ENCODE measurements around the gene SLCO3A1.

SLCO3A1 gene

DNA sequence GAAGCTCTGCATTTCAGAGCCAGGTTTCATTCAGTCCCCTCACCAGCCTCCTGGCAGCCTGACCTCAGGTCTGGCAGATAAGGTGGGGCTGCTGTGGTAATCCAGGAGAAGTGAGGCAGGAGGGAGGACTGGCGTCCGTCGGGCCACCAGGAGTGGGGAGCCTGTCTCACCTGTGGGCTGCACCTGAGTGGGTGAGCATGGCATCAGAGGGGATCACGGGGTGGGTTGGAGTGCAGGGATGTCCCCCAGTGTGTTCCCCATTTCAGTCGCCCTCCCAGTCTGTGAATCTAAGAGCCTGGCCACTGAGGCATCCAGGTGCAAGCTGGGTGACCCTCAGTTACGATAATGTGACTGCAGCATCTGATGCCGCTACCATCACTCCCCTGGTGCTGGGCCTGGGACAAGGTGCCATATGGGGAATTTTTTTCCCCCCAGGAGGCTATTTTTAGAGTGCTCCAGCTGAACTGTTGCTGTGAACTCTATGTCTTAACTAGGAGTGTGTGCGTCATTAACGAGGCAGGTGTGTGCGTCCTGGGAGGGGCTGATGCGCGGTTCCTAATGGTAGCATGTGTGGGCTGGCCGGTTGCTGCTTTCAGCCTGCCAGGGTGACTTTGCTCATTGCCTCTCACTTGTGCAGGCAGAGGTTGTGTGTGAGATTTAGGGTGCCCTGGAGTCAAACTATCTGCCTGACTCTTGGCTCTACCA, 165.2 kb downstream of the SLCO3A1 start:
- H3K9me3 ChIP-seq (ENCODE audit: insufficient read depth, low read depth, low read length): no peaks in the 10 kb centered on the region
- no peak overlapping the region for H3K9ac ChIP-seq (ENCODE audit: low read depth, low read length)
- H3K27ac ChIP-seq (ENCODE audit: low read length): no peak overlapping the region
- H3K4me3 ChIP-seq (ENCODE audit: low read length): no peak overlapping the region
- no peaks in the 10 kb centered on the region for H3K27me3 ChIP-seq (ENCODE audit: insufficient read depth, low read length)
- H3K4me1 ChIP-seq (ENCODE audit: insufficient read depth, low read length): peaks cover 7% of the 10 kb centered on the region
- no peaks in the 10 kb centered on the region for H3K36me3 ChIP-seq (ENCODE audit: insufficient read depth, low read depth, low read length)

DNA sequence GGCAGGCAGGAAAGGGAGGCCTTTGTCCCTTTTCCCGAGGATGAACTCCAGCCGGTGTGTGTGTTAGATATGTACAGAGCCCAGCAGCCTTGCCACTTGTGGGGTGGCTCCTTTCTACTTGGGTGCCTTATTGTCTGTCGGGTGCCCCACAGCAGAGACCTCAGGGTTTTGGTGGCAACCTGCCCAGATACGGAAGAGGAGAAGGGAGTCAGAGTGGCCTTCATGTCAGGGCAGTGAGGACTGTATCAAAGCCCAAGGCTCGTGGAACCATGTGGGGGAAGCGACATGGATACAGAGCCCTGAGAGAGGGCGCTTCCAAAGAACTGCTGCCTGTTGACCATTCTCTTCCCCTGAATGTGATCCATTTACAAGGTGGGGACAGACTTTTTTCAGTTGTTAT, 166.2 kb downstream of the SLCO3A1 start:
- H3K9me3 ChIP-seq (ENCODE audit: insufficient read depth, low read depth, low read length): no peaks in the 10 kb centered on the region
- no peaks in the 10 kb centered on the region for H3K27me3 ChIP-seq (ENCODE audit: insufficient read depth, low read length)
- H3K36me3 ChIP-seq (ENCODE audit: insufficient read depth, low read depth, low read length): no peaks in the 10 kb centered on the region
- H3K4me3 ChIP-seq (ENCODE audit: low read length): no peak overlapping the region
- H3K9ac ChIP-seq (ENCODE audit: low read depth, low read length): no peak overlapping the region
- H3K27ac ChIP-seq (ENCODE audit: low read length): no peak overlapping the region
- H3K4me1 ChIP-seq (ENCODE audit: insufficient read depth, low read length): 0 out of 2 replicates have a peak, but pooled peaks cover 4% of the 10 kb centered on the region

DNA sequence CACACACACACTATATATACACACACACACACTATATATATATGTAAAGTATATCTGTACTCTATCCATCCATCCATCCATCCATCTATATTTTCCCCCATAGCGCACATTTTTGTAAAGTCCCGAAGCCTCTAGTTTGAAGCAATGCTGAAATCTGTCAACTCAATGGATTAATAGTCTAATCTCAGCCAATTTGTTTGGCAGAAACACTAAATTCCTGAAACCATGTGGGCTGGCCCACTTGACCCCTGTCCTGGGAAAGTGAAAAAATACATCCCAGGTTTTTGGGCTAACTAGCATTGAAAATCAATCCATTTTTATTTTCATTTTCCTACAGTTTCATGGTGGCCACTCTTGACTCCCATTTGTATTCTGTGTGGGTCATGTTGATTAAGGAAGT, 166.7 kb downstream of the SLCO3A1 start:
- 0 out of 2 replicates have a peak, but pooled peaks cover 4% of the 10 kb centered on the region for H3K4me1 ChIP-seq (ENCODE audit: insufficient read depth, low read length)
- no peak overlapping the region for H3K27ac ChIP-seq (ENCODE audit: low read length)
- no peak overlapping the region for H3K9ac ChIP-seq (ENCODE audit: low read depth, low read length)
- no peak overlapping the region for H3K4me3 ChIP-seq (ENCODE audit: low read length)
- H3K36me3 ChIP-seq (ENCODE audit: insufficient read depth, low read depth, low read length): no peaks in the 10 kb centered on the region
- no peaks in the 10 kb centered on the region for H3K27me3 ChIP-seq (ENCODE audit: insufficient read depth, low read length)
- no peaks in the 10 kb centered on the region for H3K9me3 ChIP-seq (ENCODE audit: insufficient read depth, low read depth, low read length)

DNA sequence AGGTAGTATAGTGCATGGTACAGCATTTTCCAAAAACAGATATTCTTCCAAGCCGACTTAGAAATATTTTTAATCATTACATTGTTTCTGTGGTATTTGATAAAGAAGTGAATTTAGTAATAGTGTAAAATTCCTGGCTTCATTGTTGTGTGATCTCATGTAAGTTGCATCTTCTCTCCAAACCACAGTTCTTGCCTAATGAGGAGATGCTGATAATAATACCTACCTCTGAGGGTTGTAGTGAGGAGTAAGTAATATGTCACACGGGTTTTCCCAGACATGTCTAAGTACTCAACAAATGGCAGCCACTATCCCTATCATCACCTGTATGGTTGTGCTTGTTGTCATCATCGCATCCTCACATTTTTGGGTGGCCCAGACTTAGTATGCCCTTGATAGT, 167.3 kb downstream of the SLCO3A1 start:
- Histone ChIP-seq H3K4me3 (ENCODE audit: low read length) (no peak overlapping the region), H3K9ac (ENCODE audit: low read depth, low read length) (no peak overlapping the region), H3K27ac (ENCODE audit: low read length) (no peak overlapping the region), H3K27me3 (ENCODE audit: insufficient read depth, low read length) (no peaks in the 10 kb centered on the region), H3K9me3 (ENCODE audit: insufficient read depth, low read depth, low read length) (no peaks in the 10 kb centered on the region), H3K4me1 (ENCODE audit: insufficient read depth, low read length) (0 out of 2 replicates have a peak, but pooled peaks cover 4% of the 10 kb centered on the region), H3K36me3 (ENCODE audit: insufficient read depth, low read depth, low read length) (no peaks in the 10 kb centered on the region)

DNA sequence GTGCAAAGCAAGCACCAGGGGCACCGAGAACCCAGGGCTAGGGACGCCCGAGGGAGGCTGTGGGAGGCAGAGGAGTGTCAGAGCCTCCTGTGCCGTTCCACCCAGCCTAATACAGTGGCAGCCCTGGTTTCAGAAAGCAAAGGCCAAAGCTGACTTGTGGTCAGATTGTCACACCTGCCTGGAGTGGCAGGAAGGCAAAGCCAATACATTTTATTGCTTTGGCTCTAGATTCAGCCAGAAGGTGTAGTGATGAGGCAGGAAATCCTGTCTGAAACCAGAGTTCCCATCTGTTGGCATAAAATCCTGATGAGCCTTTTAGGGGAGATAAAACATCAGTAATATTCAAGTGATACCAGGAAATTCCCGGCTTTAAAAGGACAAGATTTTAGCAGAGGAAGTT, 168.3 kb downstream of the SLCO3A1 start:
- Histone ChIP-seq H3K36me3 (ENCODE audit: insufficient read depth, low read depth, low read length) (no peaks in the 10 kb centered on the region), H3K4me1 (ENCODE audit: insufficient read depth, low read length) (0 out of 2 replicates have a peak, but pooled peaks cover 4% of the 10 kb centered on the region), H3K4me3 (ENCODE audit: low read length) (no peak overlapping the region), H3K27ac (ENCODE audit: low read length) (no peak overlapping the region), H3K9me3 (ENCODE audit: insufficient read depth, low read depth, low read length) (no peaks in the 10 kb centered on the region), H3K27me3 (ENCODE audit: insufficient read depth, low read length) (no peaks in the 10 kb centered on the region), H3K9ac (ENCODE audit: low read depth, low read length) (no peak overlapping the region)

DNA sequence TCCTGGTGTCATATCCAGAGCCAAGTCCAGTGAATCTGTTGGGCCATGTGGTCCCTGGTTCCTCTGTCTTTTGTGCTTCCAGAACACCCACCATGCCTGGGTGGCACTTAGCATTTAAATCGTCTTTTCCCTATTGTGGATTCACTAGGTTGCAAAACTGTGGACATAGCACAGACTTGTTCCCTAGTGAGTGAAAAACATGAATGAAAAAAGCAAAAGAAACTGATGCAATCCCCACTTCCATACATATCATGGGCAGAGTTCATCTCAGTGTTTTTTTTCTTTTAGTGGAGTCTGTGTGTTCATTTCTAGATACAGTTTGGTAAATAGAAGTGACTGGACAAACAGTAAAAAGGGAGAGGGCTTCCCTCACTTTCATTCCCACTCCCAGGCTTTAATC, 170.5 kb downstream of the SLCO3A1 start:
- Histone ChIP-seq H3K9ac (ENCODE audit: low read depth, low read length) (no peak overlapping the region), H3K36me3 (ENCODE audit: insufficient read depth, low read depth, low read length) (no peaks in the 10 kb centered on the region), H3K4me3 (ENCODE audit: low read length) (no peak overlapping the region), H3K27me3 (ENCODE audit: insufficient read depth, low read length) (no peaks in the 10 kb centered on the region), H3K27ac (ENCODE audit: low read length) (no peak overlapping the region), H3K9me3 (ENCODE audit: insufficient read depth, low read depth, low read length) (no peaks in the 10 kb centered on the region), H3K4me1 (ENCODE audit: insufficient read depth, low read length) (0 out of 2 replicates have a peak, but pooled peaks cover 4% of the 10 kb centered on the region)

DNA sequence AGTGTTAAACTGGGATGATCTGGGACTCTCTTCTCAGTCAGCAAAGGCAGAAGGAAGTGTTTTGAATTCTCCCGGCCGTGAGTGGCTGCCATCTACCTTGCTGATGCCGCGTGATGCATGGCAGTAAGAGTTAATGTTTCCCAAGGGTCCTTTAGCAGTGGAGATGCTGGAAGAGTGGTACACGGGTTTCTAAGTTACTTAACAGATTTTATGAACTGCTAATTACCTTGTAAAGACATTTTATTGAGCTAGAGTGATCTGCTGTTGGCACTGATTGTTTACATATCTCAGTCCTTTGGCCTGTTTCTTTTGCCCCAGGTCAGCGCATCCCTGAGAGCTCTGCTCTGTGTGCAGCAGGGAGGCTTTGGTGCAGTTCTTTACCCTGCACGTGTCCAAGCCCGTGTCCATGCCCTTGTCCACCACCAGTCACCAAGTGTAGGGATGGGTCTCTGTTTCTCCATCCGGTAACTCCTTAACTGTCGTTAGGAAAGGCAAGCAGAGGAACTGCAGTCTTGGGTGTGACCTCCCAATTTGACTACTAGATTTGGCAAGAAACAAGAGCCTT, 172.3 kb downstream of the SLCO3A1 start:
- Histone ChIP-seq H3K36me3 (ENCODE audit: insufficient read depth, low read depth, low read length) (no peaks in the 10 kb centered on the region), H3K4me3 (ENCODE audit: low read length) (no peak overlapping the region), H3K9me3 (ENCODE audit: insufficient read depth, low read depth, low read length) (no peaks in the 10 kb centered on the region), H3K27me3 (ENCODE audit: insufficient read depth, low read length) (no peaks in the 10 kb centered on the region), H3K9ac (ENCODE audit: low read depth, low read length) (no peak overlapping the region), H3K27ac (ENCODE audit: low read length) (no peak overlapping the region), H3K4me1 (ENCODE audit: insufficient read depth, low read length) (0 out of 2 replicates have a peak, but pooled peaks cover 4% of the 10 kb centered on the region)

DNA sequence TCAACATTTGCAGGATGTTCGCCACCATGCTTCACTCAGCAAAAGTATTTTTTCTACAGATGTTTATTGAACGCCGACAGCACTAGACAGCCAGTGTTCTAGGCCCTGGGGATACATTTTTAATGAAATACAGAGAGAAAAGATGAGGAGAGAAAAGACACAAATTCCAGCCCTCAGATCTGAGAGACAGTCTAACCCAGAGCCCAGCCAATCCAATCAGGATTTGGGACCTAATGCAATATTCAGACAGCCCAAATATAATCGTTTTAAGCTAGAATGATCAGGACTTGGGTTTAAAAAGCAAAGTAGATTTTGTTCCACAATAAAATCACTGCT, 174.8 kb downstream of the SLCO3A1 start:
- no peaks in the 10 kb centered on the region for H3K27me3 ChIP-seq (ENCODE audit: insufficient read depth, low read length)
- H3K27ac ChIP-seq (ENCODE audit: low read length): no peak overlapping the region
- peaks cover 7% of the 10 kb centered on the region; the same call in 1 of the 2 replicates for H3K4me1 ChIP-seq (ENCODE audit: insufficient read depth, low read length)
- no peaks in the 10 kb centered on the region for H3K9me3 ChIP-seq (ENCODE audit: insufficient read depth, low read depth, low read length)
- no peak overlapping the region for H3K4me3 ChIP-seq (ENCODE audit: low read length)
- H3K36me3 ChIP-seq (ENCODE audit: insufficient read depth, low read depth, low read length): no peaks in the 10 kb centered on the region
- no peak overlapping the region for H3K9ac ChIP-seq (ENCODE audit: low read depth, low read length)

DNA sequence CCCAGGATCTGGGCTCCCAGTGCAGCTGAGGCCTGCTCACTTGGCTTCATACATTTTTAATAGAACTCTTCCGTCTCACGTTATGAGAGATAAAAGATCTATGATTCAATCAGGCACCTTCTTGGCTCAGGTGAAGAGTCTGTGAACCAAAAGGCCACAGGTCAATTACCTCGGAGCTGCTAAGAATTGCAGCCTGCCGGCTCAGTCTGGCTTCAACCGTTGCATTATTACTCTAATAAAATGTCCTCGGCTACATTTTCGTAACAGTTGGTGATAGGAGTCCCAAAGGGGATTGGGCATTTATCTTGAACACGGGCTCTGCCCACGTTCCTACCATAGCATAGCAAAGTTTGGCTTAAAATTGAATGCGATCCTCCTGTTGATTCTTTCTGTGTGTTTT, 176.3 kb downstream of the SLCO3A1 start:
- no peaks in the 10 kb centered on the region for H3K27me3 ChIP-seq (ENCODE audit: insufficient read depth, low read length)
- H3K27ac ChIP-seq (ENCODE audit: low read length): no peak overlapping the region
- no peaks in the 10 kb centered on the region for H3K36me3 ChIP-seq (ENCODE audit: insufficient read depth, low read depth, low read length)
- no peaks in the 10 kb centered on the region for H3K9me3 ChIP-seq (ENCODE audit: insufficient read depth, low read depth, low read length)
- peaks cover 3% of the 10 kb centered on the region; the same call in 1 of the 2 replicates for H3K4me1 ChIP-seq (ENCODE audit: insufficient read depth, low read length)
- no peak overlapping the region for H3K9ac ChIP-seq (ENCODE audit: low read depth, low read length)
- H3K4me3 ChIP-seq (ENCODE audit: low read length): no peak overlapping the region

DNA sequence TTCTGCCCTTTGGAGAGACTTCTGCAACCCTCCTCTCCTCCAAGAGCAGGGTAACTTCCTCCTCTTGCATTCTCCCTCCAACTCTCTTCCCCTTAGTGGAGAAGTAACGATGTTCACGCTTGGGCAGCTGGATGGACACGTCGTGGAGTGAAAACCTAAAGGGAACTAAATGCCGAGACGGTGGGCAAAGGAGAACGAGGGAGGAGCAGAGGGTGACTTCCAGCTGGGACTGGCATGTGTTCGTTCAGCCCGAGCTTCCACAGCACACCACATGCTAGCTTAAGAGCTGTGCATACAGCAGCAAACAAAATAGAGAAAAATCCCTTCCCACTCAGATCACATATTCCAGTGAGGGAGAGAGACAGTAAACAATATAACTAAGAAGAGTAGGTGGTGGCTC, 179.8 kb downstream of the SLCO3A1 start:
- Histone ChIP-seq H3K4me3 (ENCODE audit: low read length) (no peak overlapping the region), H3K36me3 (ENCODE audit: insufficient read depth, low read depth, low read length) (no peaks in the 10 kb centered on the region), H3K9me3 (ENCODE audit: insufficient read depth, low read depth, low read length) (no peaks in the 10 kb centered on the region), H3K4me1 (ENCODE audit: insufficient read depth, low read length) (peaks cover 13% of the 10 kb centered on the region), H3K27ac (ENCODE audit: low read length) (no peak overlapping the region), H3K9ac (ENCODE audit: low read depth, low read length) (no peak overlapping the region), H3K27me3 (ENCODE audit: insufficient read depth, low read length) (no peaks in the 10 kb centered on the region)

DNA sequence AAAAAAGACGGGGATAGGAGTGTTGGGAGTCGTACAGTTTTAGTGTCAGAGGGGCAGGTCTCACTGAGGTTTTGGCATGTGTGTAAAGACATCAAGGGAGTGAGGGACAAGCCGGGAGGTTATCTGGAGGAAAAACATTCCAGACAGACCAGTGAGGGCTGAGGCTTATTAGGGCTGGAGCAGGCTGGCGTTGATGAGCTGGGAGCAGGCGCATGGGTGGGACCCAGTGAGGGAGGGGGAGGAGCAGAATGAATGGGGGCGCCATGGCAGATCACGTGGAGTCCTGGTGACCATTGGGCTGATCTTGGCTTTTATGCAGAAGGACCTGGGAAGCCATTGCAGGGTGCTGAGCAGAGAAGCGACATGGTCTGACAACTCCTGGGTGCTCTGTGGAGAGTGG, 180.2 kb downstream of the SLCO3A1 start:
- H3K27ac ChIP-seq (ENCODE audit: low read length): no peak overlapping the region
- H3K27me3 ChIP-seq (ENCODE audit: insufficient read depth, low read length): no peaks in the 10 kb centered on the region
- H3K4me1 ChIP-seq (ENCODE audit: insufficient read depth, low read length): peaks cover 13% of the 10 kb centered on the region
- no peak overlapping the region for H3K9ac ChIP-seq (ENCODE audit: low read depth, low read length)
- H3K9me3 ChIP-seq (ENCODE audit: insufficient read depth, low read depth, low read length): no peaks in the 10 kb centered on the region; the same call in 1 of the 2 replicates
- H3K36me3 ChIP-seq (ENCODE audit: insufficient read depth, low read depth, low read length): no peaks in the 10 kb centered on the region
- no peak overlapping the region for H3K4me3 ChIP-seq (ENCODE audit: low read length)

DNA sequence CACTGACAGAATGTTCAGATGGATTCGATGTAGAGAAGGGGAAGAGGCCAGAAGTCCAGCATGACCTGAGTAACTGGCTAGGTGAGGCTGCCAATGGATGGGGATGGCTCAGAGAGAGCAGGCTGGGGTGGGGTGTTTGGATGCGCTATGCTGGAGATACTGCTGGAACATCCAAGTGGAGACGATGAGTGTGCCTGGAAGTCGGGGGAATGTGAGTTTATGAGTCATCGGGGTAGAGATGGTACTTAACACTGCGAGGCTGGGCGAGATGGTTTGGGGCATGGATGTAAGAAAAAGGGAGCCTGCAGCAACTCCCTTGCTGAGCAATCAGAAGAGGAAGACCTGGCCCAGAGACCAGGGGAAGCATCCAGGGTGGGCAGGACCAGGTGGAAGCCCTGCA, 180.7 kb downstream of the SLCO3A1 start:
- Histone ChIP-seq H3K27ac (ENCODE audit: low read length) (no peak overlapping the region), H3K4me3 (ENCODE audit: low read length) (no peak overlapping the region), H3K9ac (ENCODE audit: low read depth, low read length) (no peak overlapping the region), H3K27me3 (ENCODE audit: insufficient read depth, low read length) (no peaks in the 10 kb centered on the region), H3K4me1 (ENCODE audit: insufficient read depth, low read length) (peaks cover 13% of the 10 kb centered on the region), H3K36me3 (ENCODE audit: insufficient read depth, low read depth, low read length) (no peaks in the 10 kb centered on the region), H3K9me3 (ENCODE audit: insufficient read depth, low read depth, low read length) (peaks cover 2% of the 10 kb centered on the region)

Data from iPS-20b (cell line).